HepG2 (cell line): Measurements from ENCODE around the gene MRPS7. TPM values are rescaled to one million over a fixed set of nuclear protein-coding genes. Genes with fewer than 3 reads are reported as not detected.

Source experiments
- ATF1 ChIP-seq: IDR thresholded peaks from 2 replicates; pipeline ENCODE4 v1.6.1; 2016; ENCODE audit warnings: mild to moderate bottlenecking, control low read depth
- BCL6 ChIP-seq: IDR thresholded peaks from 2 replicates; pipeline ENCODE4 v1.6.1; 2016; ENCODE audit warnings: missing genetic modification reagents, missing compliant biosample characterization
- CBX5 ChIP-seq: sonication (generic); formaldehyde crosslinking; IDR thresholded peaks from 2 replicates; pipeline ENCODE4 v1.4.0; 2020; ENCODE audit warnings: missing genetic modification reagents, borderline replicate concordance
- CEBPB ChIP-seq: IDR thresholded peaks from 2 replicates; pipeline ENCODE4 v1.6.1; 2011; ENCODE audit warnings: low read depth, low read length, improper control_type of control experiment, borderline replicate concordance
- CERS6 ChIP-seq: sonication (generic); formaldehyde crosslinking; IDR thresholded peaks from 2 replicates; pipeline ENCODE4 v1.5.0; 2020; ENCODE audit warnings: missing genetic modification reagents
- DDIT3 ChIP-seq: sonication (generic); formaldehyde crosslinking; IDR thresholded peaks from 2 replicates; pipeline ENCODE4 v1.4.0; 2020; ENCODE audit warnings: mild to moderate bottlenecking, missing genetic modification reagents
- DNMT1 ChIP-seq: sonication (generic); formaldehyde crosslinking; IDR thresholded peaks from 2 replicates; pipeline ENCODE4 v1.5.1; 2020; ENCODE audit warnings: mild to moderate bottlenecking, missing genetic modification reagents
- HHEX ChIP-seq: IDR thresholded peaks from 2 replicates; pipeline ENCODE4 v1.6.1; 2016; ENCODE audit warnings: control low read depth
- HNRNPL ChIP-seq: fragments of 200-400 bp; formaldehyde crosslinking; IDR thresholded peaks from 2 replicates; pipeline ENCODE4 v1.6.1; 2017; ENCODE audit warnings: mild to moderate bottlenecking, low read depth, low read length
- JARID2 ChIP-seq: sonication (generic); formaldehyde crosslinking; IDR thresholded peaks from 2 replicates; pipeline ENCODE4 v1.8.1; 2023; ENCODE audit warnings: missing genetic modification reagents, inconsistent platforms; ENCODE audit not compliant: insufficient replicate concordance
- PHF21A ChIP-seq: sonication (generic); formaldehyde crosslinking; IDR thresholded peaks from 2 replicates; pipeline ENCODE4 v1.5.0; 2020; ENCODE audit warnings: mild to moderate bottlenecking, missing genetic modification reagents
- PHF8 ChIP-seq: sonication (generic); formaldehyde crosslinking; IDR thresholded peaks from 2 replicates; pipeline ENCODE4 v1.5.0; 2020; ENCODE audit warnings: missing genetic modification reagents
- PRDM4 ChIP-seq: sonication (generic); formaldehyde crosslinking; IDR thresholded peaks from 2 replicates; pipeline ENCODE4 v1.9.0; 2021; ENCODE audit warnings: missing genetic modification reagents, borderline replicate concordance
- SALL1 ChIP-seq: sonication (generic); formaldehyde crosslinking; IDR thresholded peaks from 2 replicates; pipeline ENCODE4 v1.8.0; 2022; ENCODE audit warnings: mild to moderate bottlenecking, missing genetic modification reagents
- SAP130 ChIP-seq: IDR thresholded peaks from 2 replicates; pipeline ENCODE4 v1.6.1; 2016; ENCODE audit warnings: low read depth
- SKI ChIP-seq: fragments of 450-650 bp; IDR thresholded peaks from one replicate; pipeline ENCODE4 v1.6.1; 2018; ENCODE audit warnings: mild to moderate bottlenecking; ENCODE audit not compliant: partially characterized antibody
- SNAI1 ChIP-seq: sonication (generic); formaldehyde crosslinking; IDR thresholded peaks from 2 replicates; pipeline ENCODE4 v1.5.0; 2020; ENCODE audit warnings: mild to moderate bottlenecking, missing genetic modification reagents, borderline replicate concordance
- SSRP1 ChIP-seq: IDR thresholded peaks from 2 replicates; pipeline ENCODE4 v1.6.1; 2016; ENCODE audit warnings: control low read depth
- STAT5B ChIP-seq: sonication (generic); formaldehyde crosslinking; IDR thresholded peaks from 2 replicates; pipeline ENCODE4 v1.4.0; 2020; ENCODE audit warnings: missing genetic modification reagents
- TBL1XR1 ChIP-seq: fragments of 150-350 bp; IDR thresholded peaks from 2 replicates; pipeline ENCODE4 v1.6.1; 2014; ENCODE audit warnings: borderline replicate concordance, low read length; ENCODE audit not compliant: partially characterized antibody
- TMF1 ChIP-seq: sonication (generic); formaldehyde crosslinking; IDR thresholded peaks from 2 replicates; pipeline ENCODE4 v1.8.1; 2022; ENCODE audit warnings: low read depth, missing genetic modification reagents
- ZFP41 ChIP-seq: sonication (generic); formaldehyde crosslinking; IDR thresholded peaks from 2 replicates; pipeline ENCODE4 v1.4.0; 2020; ENCODE audit warnings: mild to moderate bottlenecking, missing genetic modification reagents, borderline replicate concordance
- ZKSCAN8 ChIP-seq: IDR thresholded peaks from 2 replicates; pipeline ENCODE4 v1.6.1; 2016; ENCODE audit warnings: borderline replicate concordance, missing genetic modification reagents, missing compliant biosample characterization
- ZNF17 ChIP-seq: sonication (generic); formaldehyde crosslinking; IDR thresholded peaks from 2 replicates; pipeline ENCODE4 v1.5.0; 2020; ENCODE audit warnings: mild to moderate bottlenecking, missing genetic modification reagents
- ZNF34 ChIP-seq: sonication (generic); formaldehyde crosslinking; IDR thresholded peaks from 2 replicates; pipeline ENCODE4 v1.4.0; 2020; ENCODE audit warnings: mild to moderate bottlenecking, missing genetic modification reagents, borderline replicate concordance
- ZNF552 ChIP-seq: sonication (generic); formaldehyde crosslinking; IDR thresholded peaks from 2 replicates; pipeline ENCODE4 v1.9.0; 2022; ENCODE audit warnings: missing genetic modification reagents, mild to moderate bottlenecking, borderline replicate concordance
- ZNF614 ChIP-seq: IDR thresholded peaks from 2 replicates; pipeline ENCODE4 v1.6.1; 2018; ENCODE audit warnings: missing biosample characterization, missing genetic modification reagents, inconsistent platforms, borderline replicate concordance
- ZNF776 ChIP-seq: sonication (generic); formaldehyde crosslinking; IDR thresholded peaks from 2 replicates; pipeline ENCODE4 v1.4.0; 2020; ENCODE audit warnings: mild to moderate bottlenecking, missing genetic modification reagents
- polyA plus RNA-seq, 8 experiments: library from polyadenylated mRNA; depleted of rRNA in 3 of 8; stranded (reverse) in 7 of 8; unstranded in 1 of 8; fragments of >200 nt; fragmentation: Illumina TruSeq in 4 of 8; extraction: Trizol in 4 of 8; gene quantifications; 2 replicates each; pipeline versions ENCODE4 v1.2.1 to v1.2.3, GENCODE V29; 2011 to 2016; ENCODE audit warnings: low read depth in 4 of 8, missing spikeins in 1 of 8, mixed read lengths in 1 of 8; ENCODE audit not compliant: insufficient read depth in 1 of 8
- total RNA-seq, 5 experiments: library from RNA; depleted of rRNA; stranded (reverse); fragments of >200 nt; fragmentation: Illumina TruSeq; extraction: Trizol; gene quantifications; 2 replicates each; pipeline ENCODE4 v1.2.3, GENCODE V29; 2016; ENCODE audit warnings: low read depth in 1 of 5

The MRPS7 gene
- total and polyA plus RNA-seq, 2 of the 13 experiments (the other 11 are each of a cell fraction or from before 2014, with no cell fraction given) = 97.0 to 162 TPM

GRCh38 chr17:75308732-75309629 is 47.3 kb downstream of the MRPS7 start (continued):
- TF ChIP-seq PRDM4 (CRISPR knock-in tag) (no peak), SKI (no peak), BCL6 (CRISPR knock-in tag) (peak; percentile 41), ZNF614 (CRISPR knock-in tag) (peak; percentile 56; the same call in 1 of the 2 replicates), DNMT1 (CRISPR knock-in tag) (no peak), HHEX (CRISPR knock-in tag) (no peak), TMF1 (CRISPR knock-in tag) (peak; percentile 67; the same call in 1 of the 2 replicates), PHF8 (CRISPR knock-in tag) (peak; percentile 80), SAP130 (CRISPR knock-in tag) (peak; percentile 85), CERS6 (no peak), ATF1 (CRISPR knock-in tag) (no peak), SNAI1 (CRISPR knock-in tag) (peak; percentile 72; the same call in 1 of the 2 replicates), ZFP41 (CRISPR knock-in tag) (no peak), HNRNPL (peak; percentile 70), STAT5B (CRISPR knock-in tag) (no peak), CEBPB (peak; percentile 27; the same call in 1 of the 2 replicates), JARID2 (CRISPR knock-in tag) (peak; percentile 57), SALL1 (CRISPR knock-in tag) (peak; percentile 86), ZNF34 (CRISPR knock-in tag) (no peak), DDIT3 (no peak), TBL1XR1 (no peak), PHF21A (peak; percentile 91), ZKSCAN8 (CRISPR knock-in tag) (peak; percentile 86; the same call in 1 of the 2 replicates), CBX5 (CRISPR knock-in tag) (peak; percentile 49; the same call in 1 of the 2 replicates), ZNF552 (peak; percentile 86; the same call in 1 of the 2 replicates), SSRP1 (no peak; the same call in 1 of the 2 replicates), ZNF17 (CRISPR knock-in tag) (peak; percentile 70; the same call in 1 of the 2 replicates), ZNF776 (CRISPR knock-in tag) (0 out of 2 replicates have a peak, but pooled peaks have one; percentile 56)
